GM18505 (cell line): ENCODE data around the gene PTCD2.

Experiments
- ATAC-seq: cut with Tn5 transposase; IDR thresholded peaks from one replicate; pipeline ENCODE4 v1.9.1; 2021; ENCODE audit not compliant: unreplicated experiment
- POLR2A ChIP-seq: IDR thresholded peaks from 4 replicates; pipeline ENCODE4 v1.6.1; 2011; ENCODE audit warnings: borderline replicate concordance; ENCODE audit not compliant: insufficient read depth, insufficient read length; ENCODE audit errors: extremely low read depth

Gene PTCD2

GRCh38 chr5:72408127-72408526, 88.0 kb downstream of the PTCD2 start:
- ATAC-seq, result no peak
- no peak for TF ChIP-seq POLR2A

GRCh38 chr5:72408603-72409002, 88.4 kb downstream of the PTCD2 start:
- ATAC-seq, result no peak
- no peak for TF ChIP-seq POLR2A

- no peak for TF ChIP-seq POLR2A
- ATAC-seq, result no peak
These were observed 90.6 kb downstream of the PTCD2 start for GRCh38 chr5:72410688-72411295.

GRCh38 chr5:72412283-72413055, 92.3 kb downstream of the PTCD2 start:
- ATAC-seq, result no peak
- no peak for TF ChIP-seq POLR2A

GRCh38 chr5:72415616-72416325, 95.6 kb downstream of the PTCD2 start:
- ATAC-seq, result no peak
- no peak for TF ChIP-seq POLR2A

GRCh38 chr5:72417333-72418062, 97.3 kb downstream of the PTCD2 start:
- TF ChIP-seq POLR2A, result no peak
- ATAC-seq, result no peak
